SK-N-SH (cell line): ENCODE data around the gene ANK2. TPM values are rescaled to one million over a fixed set of nuclear protein-coding genes. Genes with fewer than 3 reads are reported as not detected.

Experiments
- CTCF ChIA-PET: fragments of 300-600, 350-600 bp; formaldehyde crosslinking; extraction: SDS; loops from one replicate; lab custom pipeline; 2021; lab: Yijun Ruan, JAX
- POLR2A ChIA-PET: fragments of 350-600 bp; sonication (Branson Sonifier 250); formaldehyde crosslinking; extraction: SDS; loops from one replicate; lab custom pipeline; 2020; ENCODE audit warnings: antibody characterized with exemption, inconsistent platforms; lab: Yijun Ruan, JAX
- DNase-seq: peaks from one replicate; pipeline ENCODE4 v3.0.0; 2012
- H2AFZ ChIP-seq: fragments of 200-600 bp; sonication (generic); 2 replicates; pipeline ENCODE4 v1.8.1; 2016; ENCODE audit warnings: antibody characterized with exemption, mild to moderate bottlenecking, low read depth
- H3F3A ChIP-seq: fragments of 200-600 bp; sonication (generic); replicated peaks from 2 replicates; pipeline ENCODE3; 2016; ENCODE audit warnings: antibody characterized with exemption, mild to moderate bottlenecking; ENCODE audit not compliant: insufficient read depth
- H3K27ac ChIP-seq, 2 experiments: fragments of 200-500 bp in 1 of 2; fragments of 200-600 bp in 1 of 2; sonication (Bioruptor generic) in 1 of 2; sonication (generic), shearing (Covaris generic) in 1 of 2; 2 replicates each; pipeline versions ENCODE4 v1.5.1 to v1.6.1; 2014 to 2016; ENCODE audit warnings: low read depth in 2 of 2, inconsistent platforms in 1 of 2, low read length in 1 of 2, mild to moderate bottlenecking in 1 of 2, mixed read lengths in 1 of 2
- H3K27me3 ChIP-seq: fragments of 200-600 bp; sonication (generic), shearing (Covaris generic); 2 replicates; pipeline ENCODE4 v1.6.1; 2016; ENCODE audit warnings: mixed run types; ENCODE audit not compliant: insufficient read depth
- H3K36me3 ChIP-seq, 2 experiments: fragments of 200-500 bp in 1 of 2; fragments of 200-600 bp in 1 of 2; sonication (Bioruptor generic) in 1 of 2; sonication (generic) in 1 of 2; replicated peaks in 1 of 2; 2 replicates each; pipeline versions ENCODE3 to v1.5.1; 2014 to 2016; ENCODE audit warnings: low read length in 1 of 2, mild to moderate bottlenecking in 1 of 2; ENCODE audit not compliant: insufficient read depth in 2 of 2, control insufficient read depth in 1 of 2
- H3K4me1 ChIP-seq, 2 experiments: fragments of 200-500 bp in 1 of 2; fragments of 200-600 bp in 1 of 2; sonication (Bioruptor generic) in 1 of 2; sonication (generic), shearing (Covaris generic) in 1 of 2; 2 replicates each; pipeline versions ENCODE4 v1.5.1 to v1.6.1; 2014 to 2016; ENCODE audit warnings: low read depth in 1 of 2, low read length in 1 of 2, mixed run types in 1 of 2; ENCODE audit not compliant: insufficient read depth in 2 of 2, control insufficient read depth in 1 of 2
- H3K4me2 ChIP-seq: fragments of 200-600 bp; sonication (generic), shearing (Covaris generic); 2 replicates; pipeline ENCODE4 v1.6.1; 2017; ENCODE audit warnings: mixed run types
- H3K4me3 ChIP-seq, 2 experiments: fragments of 200-500 bp in 1 of 2; fragments of 200-600 bp in 1 of 2; sonication (Bioruptor generic) in 1 of 2; sonication (generic), shearing (Covaris generic) in 1 of 2; 2 replicates each; pipeline versions ENCODE4 v1.5.1 to v1.8.1; 2014 to 2016; ENCODE audit warnings: low read depth in 2 of 2, inconsistent platforms in 1 of 2, low read length in 1 of 2, mild to moderate bottlenecking in 1 of 2, mixed read lengths in 1 of 2, moderate library complexity in 1 of 2
- H3K79me2 ChIP-seq: fragments of 200-600 bp; sonication (generic); 2 replicates; pipeline ENCODE4 v1.8.1; 2017; ENCODE audit warnings: mild to moderate bottlenecking; ENCODE audit not compliant: insufficient read depth
- H3K9ac ChIP-seq: fragments of 200-600 bp; sonication (generic); 2 replicates; pipeline ENCODE4 v1.6.1; 2017; ENCODE audit warnings: mixed run types
- H3K9me2 ChIP-seq: fragments of 200-600 bp; sonication (generic); 2 replicates; pipeline ENCODE4 v1.6.1; 2017; ENCODE audit warnings: mixed run types
- H3K9me3 ChIP-seq: fragments of 200-600 bp; sonication (generic); 2 replicates; pipeline ENCODE4 v1.6.1; 2017; ENCODE audit warnings: mixed run types, mild to moderate bottlenecking, moderate library complexity
- H4K20me1 ChIP-seq: fragments of 200-600 bp; sonication (generic); 2 replicates; pipeline ENCODE4 v1.6.1; 2017; ENCODE audit warnings: mild to moderate bottlenecking, mixed run types; ENCODE audit not compliant: insufficient read depth
- CTCF ChIP-seq: fragments of 200-600 bp; sonication (generic); IDR thresholded peaks from 2 replicates; pipeline ENCODE4 v1.6.1; 2017; ENCODE audit warnings: antibody characterized with exemption, mild to moderate bottlenecking, moderate library complexity
- ELF1 ChIP-seq: IDR thresholded peaks from 2 replicates; pipeline ENCODE4 v1.4.0; 2012
- EP300 ChIP-seq, 2 experiments: IDR thresholded peaks; 2 replicates each; pipeline versions ENCODE4 v1.4.0 to v1.6.1; 2012; ENCODE audit warnings: borderline replicate concordance in 1 of 2, low read depth in 1 of 2, low read length in 1 of 2
- FOSL2 ChIP-seq: IDR thresholded peaks from 2 replicates; pipeline ENCODE4 v1.4.0; 2012; ENCODE audit warnings: low read depth, mild to moderate bottlenecking, moderate library complexity, borderline replicate concordance
- FOXJ3 ChIP-seq: sonication (generic); formaldehyde crosslinking; IDR thresholded peaks from 2 replicates; pipeline ENCODE4 v1.5.1; 2020; ENCODE audit warnings: mild to moderate bottlenecking, missing genetic modification reagents
- FOXM1 ChIP-seq: IDR thresholded peaks from 2 replicates; pipeline ENCODE4 v1.4.0; 2012; ENCODE audit warnings: low read depth, mild to moderate bottlenecking
- GABPA ChIP-seq: IDR thresholded peaks from 2 replicates; pipeline ENCODE4 v1.4.0; 2012; ENCODE audit warnings: low read depth, mild to moderate bottlenecking
- IRF3 ChIP-seq: fragments of 150-350 bp; IDR thresholded peaks from 2 replicates; pipeline ENCODE4 v1.6.1; 2016; ENCODE audit warnings: mild to moderate bottlenecking, low read depth, low read length
- JUND ChIP-seq: IDR thresholded peaks from 2 replicates; pipeline ENCODE4 v1.4.0; 2012
- MEF2A ChIP-seq: IDR thresholded peaks from 2 replicates; pipeline ENCODE4 v1.4.0; 2012; ENCODE audit warnings: low read depth, borderline replicate concordance
- POLR2AphosphoS5 ChIP-seq: IDR thresholded peaks from 2 replicates; pipeline ENCODE4 v1.6.1; 2012; ENCODE audit warnings: low read depth, low read length
- RAD21 ChIP-seq: IDR thresholded peaks from 2 replicates; pipeline ENCODE4 v1.6.1; 2012; ENCODE audit warnings: mild to moderate bottlenecking, low read length
- RFX5 ChIP-seq: IDR thresholded peaks from 2 replicates; pipeline ENCODE4 v1.6.1; 2012; ENCODE audit warnings: mild to moderate bottlenecking, improper control_type of control experiment, low read length
- SIN3A ChIP-seq: IDR thresholded peaks from 2 replicates; pipeline ENCODE4 v1.6.1; 2012; ENCODE audit warnings: low read depth, mild to moderate bottlenecking, low read length, moderate library complexity, borderline replicate concordance
- TAF1 ChIP-seq: IDR thresholded peaks from 2 replicates; pipeline ENCODE4 v1.6.1; 2012; ENCODE audit warnings: low read depth, mild to moderate bottlenecking, low read length, moderate library complexity, borderline replicate concordance
- TEAD4 ChIP-seq: IDR thresholded peaks from 2 replicates; pipeline ENCODE4 v1.4.0; 2012; ENCODE audit warnings: mild to moderate bottlenecking, borderline replicate concordance; ENCODE audit not compliant: insufficient read depth
- USF2 ChIP-seq: fragments of 150-350 bp; IDR thresholded peaks from 2 replicates; pipeline ENCODE4 v1.6.1; 2017; ENCODE audit warnings: antibody characterized with exemption, low read length, low read depth, borderline replicate concordance
- WGBS: methylation state at CpG from one replicate; pipeline ENCODE4 v1.1.6; 2017; ENCODE audit warnings: low lambda C conversion rate; 5-methylcytosine and 5-hydroxymethylcytosine counted together
- polyA plus RNA-seq, 3 experiments: library from polyadenylated mRNA; depleted of rRNA; stranded (reverse); fragments of >200 nt; gene quantifications; 2 replicates each; pipeline ENCODE4 v1.2.3, GENCODE V29; 2012

ANK2 gene
- polyA plus RNA-seq, 1 of the 3 experiments (the other 2 are of a cell fraction): 0.69 TPM

- H3K4me2 ChIP-seq: no peak overlapping the region
- H3K27ac ChIP-seq: no peak overlapping the region
- no peaks in the 10 kb centered on the region for H3K27me3 ChIP-seq
- WGBS: 83% methylated on average over 5 of the region's 5 CpGs
- H3K36me3 ChIP-seq: no peaks in the 10 kb centered on the region
- no peaks in the 10 kb centered on the region for H3K9me2 ChIP-seq
- ChIA-PET CTCF (no interaction called here), POLR2A (no interaction called here)
- no peaks in the 10 kb centered on the region for H3K79me2 ChIP-seq
- H3K4me1 ChIP-seq: no peaks in the 10 kb centered on the region
- no peaks in the 10 kb centered on the region for H4K20me1 ChIP-seq
- no peak overlapping the region for H3K4me3 ChIP-seq
- no peak overlapping the region for H2AFZ ChIP-seq
- TF ChIP-seq SIN3A: no peak
- TF ChIP-seq CTCF: peak; percentile 22; the same call in 1 of the 2 replicates
- TF ChIP-seq FOXM1: no peak
- TF ChIP-seq JUND: no peak
- H3K9me3 ChIP-seq: no peaks in the 10 kb centered on the region
- no peaks in the 10 kb centered on the region for H3F3A ChIP-seq
- no peak overlapping the region for H3K9ac ChIP-seq
- DNase-seq: no peak
Measured at GRCh38 chr4:113248320-113248719, 198.9 kb downstream of the ANK2 start.

GRCh38 chr4:113255628-113256027, 206.2 kb downstream of the ANK2 start:
- DNase-seq: no peak
- WGBS: 88% methylated on average over 5 of the region's 6 CpGs
- ChIA-PET POLR2A (no interaction called here), CTCF (no interaction called here)
- Histone ChIP-seq H3K4me3 (no peak overlapping the region), H3K36me3 (no peaks in the 10 kb centered on the region), H3K27me3 (no peaks in the 10 kb centered on the region), H3K4me2 (no peak overlapping the region), H3K9me2 (no peaks in the 10 kb centered on the region), H3K79me2 (no peaks in the 10 kb centered on the region), H3K9ac (no peak overlapping the region), H3K9me3 (no peaks in the 10 kb centered on the region), H3K4me1 (no peaks in the 10 kb centered on the region), H2AFZ (no peak overlapping the region), H3K27ac (no peak overlapping the region), H4K20me1 (no peaks in the 10 kb centered on the region), H3F3A (no peaks in the 10 kb centered on the region)
- TF ChIP-seq FOSL2 (no peak), USF2 (no peak)

GRCh38 chr4:113256946-113257345, 207.5 kb downstream of the ANK2 start:
- Histone ChIP-seq H3K27me3 (no peaks in the 10 kb centered on the region), H3K79me2 (no peaks in the 10 kb centered on the region), H4K20me1 (no peaks in the 10 kb centered on the region), H3K4me3 (no peak overlapping the region), H3K4me2 (no peak overlapping the region), H3K27ac (no peak overlapping the region), H3K9me3 (no peaks in the 10 kb centered on the region), H2AFZ (no peak overlapping the region), H3F3A (no peaks in the 10 kb centered on the region), H3K9ac (no peak overlapping the region), H3K4me1 (no peaks in the 10 kb centered on the region), H3K36me3 (no peaks in the 10 kb centered on the region), H3K9me2 (no peaks in the 10 kb centered on the region)
- ChIA-PET CTCF (interaction anchor here (1.2 kb wide), 1 partner anchor 72 kb away, joined by 3 read pairs; no protein-coding TSS in a partner anchor), POLR2A (no interaction called here)
- no peak for DNase-seq
- 59% methylated on average over 5 of the region's 5 CpGs for whole genome bisulfite sequencing
- TF ChIP-seq GABPA: no peak
- TF ChIP-seq RFX5: no peak
- no peak for TF ChIP-seq FOXJ3 (CRISPR knock-in tag)
- TF ChIP-seq MEF2A: no peak
- TF ChIP-seq FOSL2: no peak
- TF ChIP-seq ELF1: no peak
- no peak for TF ChIP-seq FOXM1
- TF ChIP-seq POLR2AphosphoS5: no peak
- TF ChIP-seq TEAD4: no peak
- no peak for TF ChIP-seq IRF3
- TF ChIP-seq SIN3A: no peak
- no peak for TF ChIP-seq EP300 (IDR thresholded peaks at IDR 0.05; ENCODE audit: borderline replicate concordance in 1 of 2, low read depth in 1 of 2, low read length in 1 of 2)
- TF ChIP-seq TAF1: no peak
- TF ChIP-seq RAD21: no peak
